ENCODE measurements around the gene TOP3A. TPM values are rescaled to one million over a fixed set of nuclear protein-coding genes. Genes with fewer than 3 reads are reported as not detected.
A peak's percentile ranks its signal among the peaks of the same experiment; 100 is the strongest.

The TOP3A gene
- total RNA-seq, 4 donors from 2014 or later = 12.0 to 79.0 (median 32.1) TPM

- Histone ChIP-seq H3K27me3 (no peaks in the 10 kb centered on the region), H3K9me3 (no peaks in the 10 kb centered on the region), H3K4me1 (peaks cover 7 to 21% (median 9%) of the 10 kb centered on the region in 4 donors), H3K27ac (no peak overlapping the region), H3K36me3 (peaks cover 0 to 46% (median 21%) of the 10 kb centered on the region in 4 donors), H3K4me3 (no peak overlapping the region)
- no peak for DNase-seq
- TF ChIP-seq CTCF (IDR thresholded peaks at IDR 0.05) (no peak), POLR2A (IDR thresholded peaks at IDR 0.05) (no peak), EP300 (IDR thresholded peaks at IDR 0.05; ENCODE audit: low read depth) (no peak), POLR2AphosphoS5 (IDR thresholded peaks at IDR 0.05) (no peak)
- intact Hi-C loops (cut with DNase I; ENCODE audit: low total_unique reads) (no loop called here), in situ Hi-C loops (cut with MboI; ENCODE audit: low pct_ligation_motif_present in 1 of 4, low pct_unique_long_range_greater_than_20kb in 1 of 4, low sequenced_read_pairs in 3 of 4) (no loop called here)
- WGBS, 2 donors (ENCODE audit: low coverage in 1 of 2) = 87% methylated on average over 5 of the region's 5 CpGs; no CpG with 5 or more reads in 1 of the 2 donors
Measured at GRCh38 chr17:18252160-18252559, 62.6 kb downstream of the TOP3A start.

GRCh38 chr17:18251204-18251603 is 63.6 kb downstream of the TOP3A start:
- intact Hi-C loops (cut with DNase I; ENCODE audit: low total_unique reads) (no loop called here), in situ Hi-C loops (cut with MboI; ENCODE audit: low pct_ligation_motif_present in 1 of 4, low pct_unique_long_range_greater_than_20kb in 1 of 4, low sequenced_read_pairs in 3 of 4) (no loop called here)
- peaks cover 0 to 46% (median 22%) of the 10 kb centered on the region in 4 donors for H3K36me3 ChIP-seq
- H3K4me1 ChIP-seq = peaks cover 0 to 19% (median 4%) of the 10 kb centered on the region in 4 donors
- WGBS, 2 donors (ENCODE audit: low coverage in 1 of 2) = 85% methylated on average over 15 of the region's 15 CpGs; no CpG with 5 or more reads in 1 of the 2 donors
- no peak overlapping the region for H3K27ac ChIP-seq
- DNase-seq = no peak
- H3K27me3 ChIP-seq = no peaks in the 10 kb centered on the region
- no peak overlapping the region for H3K4me3 ChIP-seq
- no peak for TF ChIP-seq EP300 (IDR thresholded peaks at IDR 0.05; ENCODE audit: low read depth)
- no peak for TF ChIP-seq CTCF (IDR thresholded peaks at IDR 0.05)
- TF ChIP-seq POLR2A (IDR thresholded peaks at IDR 0.05) = no peak
- TF ChIP-seq POLR2AphosphoS5 (IDR thresholded peaks at IDR 0.05) = no peak
- H3K9me3 ChIP-seq = no peaks in the 10 kb centered on the region

GRCh38 chr17:18250708-18251107 is 64.1 kb downstream of the TOP3A start:
- 94% methylated on average over 14 of the region's 14 CpGs; no CpG with 5 or more reads in 1 of the 2 donors for WGBS, 2 donors (ENCODE audit: low coverage in 1 of 2)
- Histone ChIP-seq H3K27ac (no peak overlapping the region), H3K4me1 (peaks cover 0 to 19% (median 4%) of the 10 kb centered on the region in 4 donors), H3K9me3 (no peaks in the 10 kb centered on the region), H3K36me3 (peaks cover 0 to 50% (median 26%) of the 10 kb centered on the region in 4 donors), H3K4me3 (no peak overlapping the region), H3K27me3 (no peaks in the 10 kb centered on the region)
- TF ChIP-seq CTCF (IDR thresholded peaks at IDR 0.05) = no peak
- no peak for TF ChIP-seq EP300 (IDR thresholded peaks at IDR 0.05; ENCODE audit: low read depth)
- no peak for TF ChIP-seq POLR2AphosphoS5 (IDR thresholded peaks at IDR 0.05)
- TF ChIP-seq POLR2A (IDR thresholded peaks at IDR 0.05) = no peak
- no peak for DNase-seq
- in situ Hi-C loops (cut with MboI; ENCODE audit: low pct_ligation_motif_present in 1 of 4, low pct_unique_long_range_greater_than_20kb in 1 of 4, low sequenced_read_pairs in 3 of 4) = no loop called here
- intact Hi-C loops (cut with DNase I; ENCODE audit: low total_unique reads) = no loop called here

GRCh38 chr17:18250259-18250658 is 64.5 kb downstream of the TOP3A start:
- H3K9me3 ChIP-seq = no peaks in the 10 kb centered on the region
- in situ Hi-C loops (cut with MboI; ENCODE audit: low pct_ligation_motif_present in 1 of 4, low pct_unique_long_range_greater_than_20kb in 1 of 4, low sequenced_read_pairs in 3 of 4) (no loop called here), intact Hi-C loops (cut with DNase I; ENCODE audit: low total_unique reads) (no loop called here)
- peaks cover 0 to 19% (median 4%) of the 10 kb centered on the region in 4 donors for H3K4me1 ChIP-seq
- H3K36me3 ChIP-seq = peaks cover 0 to 53% (median 28%) of the 10 kb centered on the region in 4 donors
- WGBS, 2 donors (ENCODE audit: low coverage in 1 of 2) = 64 to 68% methylated on average over 5 to 9 of the region's 9 CpGs
- no peak overlapping the region for H3K4me3 ChIP-seq
- no peak overlapping the region for H3K27ac ChIP-seq
- H3K27me3 ChIP-seq = no peaks in the 10 kb centered on the region
- TF ChIP-seq EP300 (IDR thresholded peaks at IDR 0.05; ENCODE audit: low read depth) = no peak
- no peak for TF ChIP-seq POLR2A (IDR thresholded peaks at IDR 0.05)
- no peak for TF ChIP-seq POLR2AphosphoS5 (IDR thresholded peaks at IDR 0.05)
- no peak for TF ChIP-seq CTCF (IDR thresholded peaks at IDR 0.05)
- peak; percentile 79 for DNase-seq

Measured in transverse colon (tissue), 4 donors.